Measurements from ENCODE around the gene TRAK2. TPM values are rescaled to one million over a fixed set of nuclear protein-coding genes. Genes with fewer than 3 reads are reported as not detected.

The TRAK2 gene
- total and polyA plus RNA-seq, 2 donors (not counting 3 experiments of a cell fraction or from before 2014, with no cell fraction given) = 9.7 to 35.7 TPM

- TF ChIP-seq FOS (IDR thresholded peaks at IDR 0.05; ENCODE audit: borderline replicate concordance, insufficient read depth, low read length) (no peak), POLR2AphosphoS5 (IDR thresholded peaks at IDR 0.05; ENCODE audit: insufficient read depth, low read depth, low read length) (no peak), MYC (IDR thresholded peaks at IDR 0.05; ENCODE audit: low read depth, low read length) (no peak), POLR2A (IDR thresholded peaks at IDR 0.05; ENCODE audit: low read depth, low read length) (no peak), MAX (IDR thresholded peaks at IDR 0.05; ENCODE audit: insufficient read depth, insufficient read length) (no peak), GATA2 (IDR thresholded peaks at IDR 0.05; ENCODE audit: insufficient read depth, insufficient read length, low read depth, low read length) (no peak), EZH2 (IDR thresholded peaks at IDR 0.05; ENCODE audit: borderline replicate concordance, low read depth, low read length, severe bottlenecking) (no peak), JUN (IDR thresholded peaks at IDR 0.05; ENCODE audit: borderline replicate concordance, insufficient read depth, insufficient read length, low read depth) (no peak)
- H3K9me1 ChIP-seq (replicated peaks; ENCODE audit: control insufficient read depth, extremely low read depth, insufficient read depth, low read length) = no peaks in the 10 kb centered on the region
- CTCF ChIA-PET = no interaction called here
- no peaks in the 10 kb centered on the region for H3K9me3 ChIP-seq (replicated peaks; ENCODE audit: control insufficient read depth, insufficient read depth, low read length)
- no TSS peak for BruUV-seq (replicated peaks)
- H3K27me3 ChIP-seq (ENCODE audit: control insufficient read depth in 2 of 2, insufficient read depth in 2 of 2, low read length in 2 of 2) = no peaks in the 10 kb centered on the region
- no peak for FAIRE-seq
- POLR2A ChIA-PET = no interaction called here
- no peaks in the 10 kb centered on the region for H3K79me2 ChIP-seq (ENCODE audit: control insufficient read depth, insufficient read depth, low read length)
- no peaks in the 10 kb centered on the region for H4K20me1 ChIP-seq (replicated peaks; ENCODE audit: control insufficient read depth, extremely low read depth, insufficient read depth, low read length)
- no peak overlapping the region for H2AFZ ChIP-seq (ENCODE audit: low read depth, low read length)
- no peaks in the 10 kb centered on the region for H3K4me1 ChIP-seq (ENCODE audit: control insufficient read depth, extremely low read depth, insufficient read depth, low read length)
- H3K4me3 ChIP-seq (replicated peaks in 1 of 3; ENCODE audit: insufficient read depth in 1 of 3, low read depth in 1 of 3, low read length in 3 of 3) = no peak overlapping the region
- H3K9ac ChIP-seq (replicated peaks; ENCODE audit: extremely low read depth, insufficient read depth, low read length) = no peak overlapping the region
- dilution Hi-C loops (cut with MboI; ENCODE audit: extremely low pct_ligation_motif_present, low sequenced_read_pairs) (no loop called here), intact Hi-C loops (cut with micrococcal nuclease) (no loop called here)
- DNase-seq (ENCODE audit: low read depth, low spot score) = no peak
- H3K36me3 ChIP-seq (ENCODE audit: control insufficient read depth in 2 of 2, extremely low read depth in 1 of 2, insufficient read depth in 2 of 2, low read length in 2 of 2) = peaks cover 8 to 17% of the 10 kb centered on the region in 2 experiments
- no peak overlapping the region for H3K4me2 ChIP-seq (ENCODE audit: insufficient read depth, low read length)
- H3K27ac ChIP-seq (ENCODE audit: insufficient read depth, low read depth, low read length) = no peak overlapping the region
These were observed 68.1 kb downstream of the TRAK2 start for GRCh38 chr2:201383136-201383535.

Measured in endothelial cell of umbilical vein (primary cell).